ENCODE measurements around the gene BCKDK. TPM values are rescaled to one million over a fixed set of nuclear protein-coding genes. Genes with fewer than 3 reads are reported as not detected.

Gene BCKDK
- total and polyA plus RNA-seq, 2 of the 13 experiments (the other 11 are each of a cell fraction or from before 2014, with no cell fraction given) = 24.9 to 42.6 TPM

- TF ChIP-seq E2F2 (CRISPR knock-in tag; IDR thresholded peaks at IDR 0.05; ENCODE audit: borderline replicate concordance) (no peak), DPF2 (CRISPR knock-in tag; IDR thresholded peaks at IDR 0.05; ENCODE audit: borderline replicate concordance, low read depth) (no peak), ZBTB8A (CRISPR knock-in tag; IDR thresholded peaks at IDR 0.05; ENCODE audit: borderline replicate concordance, low read depth) (no peak), ZNF709 (CRISPR knock-in tag; IDR thresholded peaks at IDR 0.05) (peak; percentile 83), MXD4 (CRISPR knock-in tag; IDR thresholded peaks at IDR 0.05) (0 out of 2 replicates have a peak, but pooled peaks have one; percentile 58), ZFYVE20 (CRISPR knock-in tag; IDR thresholded peaks at IDR 0.05; ENCODE audit: borderline replicate concordance, low read depth) (no peak), YEATS2 (CRISPR knock-in tag; IDR thresholded peaks at IDR 0.05; ENCODE audit: borderline replicate concordance) (peak; percentile 65; the same call in 1 of the 2 replicates), E2F1 (CRISPR knock-in tag; IDR thresholded peaks at IDR 0.05) (peak; percentile 39; the same call in 1 of the 2 replicates), ARNTL (CRISPR knock-in tag; IDR thresholded peaks at IDR 0.05) (0 out of 2 replicates have a peak, but pooled peaks have one; percentile 8), SNAI1 (CRISPR knock-in tag; IDR thresholded peaks at IDR 0.05; ENCODE audit: borderline replicate concordance) (no peak), ZNF749 (CRISPR knock-in tag; IDR thresholded peaks at IDR 0.05; ENCODE audit: borderline replicate concordance) (no peak), ZBTB4 (CRISPR knock-in tag; IDR thresholded peaks at IDR 0.05; ENCODE audit: borderline replicate concordance) (peak; percentile 74; the same call in 1 of the 2 replicates), ZNF34 (CRISPR knock-in tag; IDR thresholded peaks at IDR 0.05; ENCODE audit: borderline replicate concordance) (no peak), ZBTB20 (CRISPR knock-in tag; IDR thresholded peaks at IDR 0.05; ENCODE audit: borderline replicate concordance, low read depth) (no peak), FOXA1 (IDR thresholded peaks at IDR 0.05) (no peak), FOXA1 (CRISPR knock-in tag; IDR thresholded peaks at IDR 0.05) (0 out of 2 replicates have a peak, but pooled peaks have one; percentile 6), ZNF362 (CRISPR knock-in tag; IDR thresholded peaks at IDR 0.05; ENCODE audit: borderline replicate concordance) (no peak), HMG20B (CRISPR knock-in tag; conservative IDR thresholded peaks at IDR 0.05) (no peak), KLF6 (CRISPR knock-in tag; IDR thresholded peaks at IDR 0.05) (0 out of 2 replicates have a peak, but pooled peaks have one; percentile 22), ZNF326 (CRISPR knock-in tag; IDR thresholded peaks at IDR 0.05; ENCODE audit: borderline replicate concordance) (no peak)
Measured at GRCh38 chr16:31138621-31139578, 30.7 kb downstream of the BCKDK start (continued).
